Heart right ventricle (tissue), 16 donors: ENCODE results near the gene HMBS. TPM values are rescaled to one million over a fixed set of nuclear protein-coding genes. Genes with fewer than 3 reads are reported as not detected.

Experiments used
- ATAC-seq, 8 donors: fragments of 200-7000 bp; cut with Tn5 transposase; one replicate each; pipeline ENCODE4 v1.9.1; 2020; ENCODE audit warnings: mild to moderate bottlenecking in 8 of 8, moderate library complexity in 8 of 8, moderate number of reproducible peaks in 1 of 8
- DNase-seq, 2 donors: peaks; one replicate each; pipeline ENCODE4 v3.0.0-alpha.2; 2020
- H3K27ac ChIP-seq, 10 donors: fragments of 200-600 bp; sonication (generic) in 2 of 10; one replicate each; pipeline versions ENCODE4 v1.5.0 to v1.8.0; 2020 to 2022; ENCODE audit warnings: mild to moderate bottlenecking in 3 of 10
- H3K27me3 ChIP-seq, 7 donors: fragments of 200-600 bp; one replicate each; pipeline ENCODE4 v1.8.0; 2021 to 2022; ENCODE audit warnings: mild to moderate bottlenecking in 2 of 7
- H3K36me3 ChIP-seq, 9 donors: fragments of 200-600 bp; sonication (generic) in 1 of 9; one replicate each; pipeline versions ENCODE4 v1.5.0 to v1.8.0; 2020 to 2022; ENCODE audit warnings: mild to moderate bottlenecking in 2 of 9
- H3K4me1 ChIP-seq, 9 donors: fragments of 200-600 bp; sonication (generic) in 1 of 9; one replicate each; pipeline versions ENCODE4 v1.5.0 to v1.8.0; 2020 to 2022; ENCODE audit warnings: mild to moderate bottlenecking in 4 of 9
- H3K4me3 ChIP-seq, 10 donors: fragments of 200-600 bp; sonication (generic) in 2 of 10; one replicate each; pipeline versions ENCODE4 v1.5.0 to v1.8.0; 2020 to 2022; ENCODE audit warnings: mild to moderate bottlenecking in 7 of 10, moderate library complexity in 2 of 10
- H3K9me3 ChIP-seq, 11 donors: fragments of 200-600 bp in 10 of 11; sonication (generic) in 2 of 11; one replicate each; pipeline versions ENCODE4 v1.5.0 to v1.8.0; 2013 to 2022; ENCODE audit warnings: mild to moderate bottlenecking in 2 of 11, control low read depth in 1 of 11, moderate library complexity in 1 of 11
- CTCF ChIP-seq, 9 donors: fragments of 200-600 bp; sonication (generic) in 2 of 9; IDR thresholded peaks; one replicate each; pipeline versions ENCODE4 v1.5.0 to v1.8.0; 2021 to 2022; ENCODE audit warnings: antibody characterized with exemption in 9 of 9, mild to moderate bottlenecking in 5 of 9, moderate library complexity in 1 of 9
- WGBS, 2 donors: extraction: QIAGEN DNeasy Blood & Tissue Kit; methylation state at CpG; one replicate each; pipeline ENCODE4 v1.1.7; 2013; ENCODE audit warnings: inconsistent platforms in 1 of 2; 5-methylcytosine and 5-hydroxymethylcytosine counted together
- intact Hi-C, 10 donors: fragments of 100-400 bp; cut with DNase I; formaldehyde crosslinking; loops; one replicate each; pipeline versions ENCODE4 v1.11.1 to v1.14.2; 2022
- polyA plus RNA-seq, 2 donors: library from polyadenylated mRNA; stranded (reverse); fragments of 200-250 nt; gene quantifications; one replicate each; pipeline ENCODE4 v1.2.3, GENCODE V29; 2013
- total RNA-seq, 10 donors: library from RNA; stranded (reverse); fragmentation: NEBNext Ultra II Directional in 3 of 10; extraction: Animal tissue kit (Norgen Biotek cat#: 25700) in 3 of 10; gene quantifications; one replicate each; pipeline versions ENCODE4 v1.2.1 to v1.2.4, GENCODE V29; 2021 to 2023
- donor health status: Arrhythmogenic right ventricular cardiomyopathy.
- donor health status: ischemic (EF 13 %, LVEDD 7.1; RV severe dilation, severe dysfunction).
- donor health status: healthy with polysubstance abuse.
- donor health status: DM: no; HTN: yes; CAD: no.
- donor health status: DM: no; HTN: no; CAD: no.
- donor health status: ischemic (EF 25% LVEDD 6.9; RV normal size, moderate dysfunction).
- donor health status: ischemic (EF 25% LVEDD 5.7; RV mildly dilated, moderate dysfunction).
- donor health status: healthy.
- donor health status: DM: yes; HTN: yes; CAD: no.
- donor health status: Ischemic cardiomyopathy.
- donor health status: ischemic (EF 35%, LVEDD 5.7; RV mildly dilated, moderate dysfunction).
- donor health status: nonischemic (EF 11% LVEDD 7.7; RV severe dilation, severe dysfunction).
- donor health status: DM: yes; HTN: yes; CAD: no.
- donor health status: PGD.
- donor health status: ischemic (EF 29% LVEDD 5.4; RV normal size, mild dysfunction).
- donor health status: nonischemic (EF 23%, LVEDD 6.1; RV moderate dilation, normal function).

The HMBS gene
- total and polyA plus RNA-seq, 12 donors: 14.3 to 39.7 (median 18.9) TPM

GRCh38 chr11:119091178-119091577 is 6.5 kb downstream of the HMBS start:
- TF ChIP-seq CTCF (IDR thresholded peaks at IDR 0.05): no peak
- H3K9me3 ChIP-seq: no peaks in the 10 kb centered on the region
- H3K27ac ChIP-seq: no peak overlapping the region
- ATAC-seq (no peak), DNase-seq (no peak)
- H3K4me3 ChIP-seq: no peak overlapping the region
- H3K4me1 ChIP-seq: peaks cover 10 to 49% (median 26%) of the 10 kb centered on the region in 9 donors
- H3K27me3 ChIP-seq: no peaks in the 10 kb centered on the region
- WGBS, 2 donors: 70 to 76% methylated on average over 9 of the region's 9 CpGs
- intact Hi-C loops: loop anchor here in 3 of 10 donors (10.0 kb wide), 2 partner anchors 104 to 224 kb away; partner anchors contain the start of gene MCAM (in 1 of the 3)
- peaks cover 0 to 40% (median 3%) of the 10 kb centered on the region in 9 donors for H3K36me3 ChIP-seq

GRCh38 chr11:119091966-119092879 is 7.5 kb downstream of the HMBS start:
- no peak for DNase-seq
- no peak for TF ChIP-seq CTCF (IDR thresholded peaks at IDR 0.05)
- whole genome bisulfite sequencing, 2 donors: 84 to 88% methylated on average over 13 of the region's 13 CpGs
- Histone ChIP-seq H3K27ac (no peak overlapping the region), H3K4me3 (peak overlapping the region in 1 of 10 donors; percentile 83), H3K9me3 (no peaks in the 10 kb centered on the region), H3K27me3 (no peaks in the 10 kb centered on the region), H3K36me3 (peaks cover 0 to 50% (median 7%) of the 10 kb centered on the region in 9 donors), H3K4me1 (peaks cover 10 to 42% (median 24%) of the 10 kb centered on the region in 9 donors)
- ATAC-seq: no peak
- intact Hi-C loops: loop anchor here in 3 of 10 donors (10.0 kb wide), 2 partner anchors 103 to 223 kb away; partner anchors contain the start of gene MCAM (in 1 of the 3)

- peak overlapping the region; percentile 58 to 98 (median 84) for H3K4me3 ChIP-seq
- 55 to 58% methylated on average over 12 of the region's 12 CpGs for WGBS, 2 donors
- TF ChIP-seq CTCF (IDR thresholded peaks at IDR 0.05): no peak
- no peaks in the 10 kb centered on the region for H3K9me3 ChIP-seq
- intact Hi-C loops: loop anchor here in 3 of 10 donors (10.0 kb wide), 2 partner anchors 102 to 222 kb away; partner anchors contain the start of gene MCAM (in 1 of the 3)
- H3K36me3 ChIP-seq: peaks cover 0 to 60% (median 16%) of the 10 kb centered on the region in 9 donors
- peak overlapping the region in 8 of 10 donors; percentile 89 to 95 (median 94) for H3K27ac ChIP-seq
- DNase-seq (no peak), ATAC-seq (no peak)
- peaks cover 10 to 41% (median 24%) of the 10 kb centered on the region in 9 donors for H3K4me1 ChIP-seq
- no peaks in the 10 kb centered on the region for H3K27me3 ChIP-seq
Measured at GRCh38 chr11:119092880-119093842, 8.5 kb downstream of the HMBS start.
